D721Med (cell line): ENCODE data around the gene MRFAP1.

Experiments
- DNase-seq: peaks from one replicate; pipeline ENCODE4 v3.0.0; 2011; ENCODE audit warnings: low spot score; ENCODE audit not compliant: insufficient read length
- FAIRE-seq: peaks from 2 replicates; lab custom pipeline; 2011; peaks lifted over from hg19 to GRCh38; lab: Jason Lieb, UNC
- TF ChIP-seq, protein P1 (sequence below): IDR thresholded peaks from 2 replicates; pipeline ENCODE4 v1.5.1; 2012; ENCODE audit warnings: mild to moderate bottlenecking, control low read depth; ENCODE audit not compliant: insufficient read depth; ENCODE audit errors: missing control alignments

The MRFAP1 gene

GRCh38 chr4:6687947-6688878, 47.7 kb downstream of the MRFAP1 start:
- TF ChIP-seq, protein P1, sequence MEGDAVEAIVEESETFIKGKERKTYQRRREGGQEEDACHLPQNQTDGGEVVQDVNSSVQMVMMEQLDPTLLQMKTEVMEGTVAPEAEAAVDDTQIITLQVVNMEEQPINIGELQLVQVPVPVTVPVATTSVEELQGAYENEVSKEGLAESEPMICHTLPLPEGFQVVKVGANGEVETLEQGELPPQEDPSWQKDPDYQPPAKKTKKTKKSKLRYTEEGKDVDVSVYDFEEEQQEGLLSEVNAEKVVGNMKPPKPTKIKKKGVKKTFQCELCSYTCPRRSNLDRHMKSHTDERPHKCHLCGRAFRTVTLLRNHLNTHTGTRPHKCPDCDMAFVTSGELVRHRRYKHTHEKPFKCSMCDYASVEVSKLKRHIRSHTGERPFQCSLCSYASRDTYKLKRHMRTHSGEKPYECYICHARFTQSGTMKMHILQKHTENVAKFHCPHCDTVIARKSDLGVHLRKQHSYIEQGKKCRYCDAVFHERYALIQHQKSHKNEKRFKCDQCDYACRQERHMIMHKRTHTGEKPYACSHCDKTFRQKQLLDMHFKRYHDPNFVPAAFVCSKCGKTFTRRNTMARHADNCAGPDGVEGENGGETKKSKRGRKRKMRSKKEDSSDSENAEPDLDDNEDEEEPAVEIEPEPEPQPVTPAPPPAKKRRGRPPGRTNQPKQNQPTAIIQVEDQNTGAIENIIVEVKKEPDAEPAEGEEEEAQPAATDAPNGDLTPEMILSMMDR, result no peak
- FAIRE-seq (no peak), DNase-seq (no peak)

DNA sequence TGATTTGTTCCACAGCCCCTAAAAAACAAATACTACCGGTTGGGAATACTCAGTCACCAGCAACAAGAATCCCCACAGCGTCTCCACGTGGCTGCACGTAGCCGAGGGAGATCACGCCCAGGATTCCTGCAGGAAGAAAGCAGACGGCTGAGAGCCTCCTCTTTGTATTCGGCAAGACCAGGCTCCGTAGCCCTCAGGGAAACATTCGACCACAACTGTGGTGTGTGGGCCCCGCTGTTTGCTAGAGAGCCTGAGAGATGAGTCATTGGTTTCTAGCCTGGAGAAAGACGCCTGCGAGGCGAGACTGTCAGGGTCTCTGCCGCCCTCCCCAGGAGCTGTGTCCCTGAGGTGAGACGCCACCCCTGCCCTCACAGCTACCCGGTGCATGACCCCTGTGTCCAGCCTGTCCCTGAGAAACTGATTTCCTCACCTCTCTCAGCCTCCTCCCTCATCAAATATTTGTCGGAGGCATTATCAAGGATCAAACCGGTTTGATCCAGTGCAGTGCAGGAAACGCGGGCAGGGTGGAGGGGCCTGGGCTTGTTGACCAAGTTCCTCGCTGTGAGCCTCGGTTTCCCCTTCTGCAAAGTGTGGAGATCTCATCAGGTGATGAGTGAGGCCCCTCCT, 48.5 kb downstream of the MRFAP1 start:
- no peak for DNase-seq
- FAIRE-seq, result no peak
- TF ChIP-seq, protein P1, result no peak

DNA sequence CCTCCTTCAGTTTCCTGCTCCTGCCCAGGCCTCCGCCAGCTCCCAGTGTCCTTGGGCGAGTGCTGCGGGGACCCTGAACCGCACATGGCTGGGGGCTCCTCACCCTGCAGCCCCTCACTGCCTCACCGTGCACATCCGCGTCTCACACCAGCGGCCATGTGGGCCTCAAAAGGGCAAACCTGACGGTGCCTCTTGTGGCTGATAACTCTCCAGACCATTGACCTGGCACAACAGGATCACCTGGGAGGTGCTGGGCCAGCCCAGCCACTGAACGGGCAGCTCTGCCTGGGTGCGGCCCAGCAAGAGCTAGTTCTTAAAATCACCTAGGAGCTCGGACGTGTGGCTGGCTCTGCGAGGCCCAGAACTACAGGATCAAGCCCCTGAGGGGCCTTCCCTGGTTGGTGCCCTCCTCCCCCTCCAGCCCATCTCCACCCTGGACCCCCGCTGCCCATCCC, 49.0 kb downstream of the MRFAP1 start:
- TF ChIP-seq, protein P1, result no peak
- FAIRE-seq, result no peak
- no peak for DNase-seq
